ENCODE results near the gene CDH4.

- TF ChIP-seq, protein P1, sequence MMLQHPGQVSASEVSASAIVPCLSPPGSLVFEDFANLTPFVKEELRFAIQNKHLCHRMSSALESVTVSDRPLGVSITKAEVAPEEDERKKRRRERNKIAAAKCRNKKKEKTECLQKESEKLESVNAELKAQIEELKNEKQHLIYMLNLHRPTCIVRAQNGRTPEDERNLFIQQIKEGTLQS (CRISPR knock-in tag; IDR thresholded peaks at IDR 0.05), result no peak
- TF ChIP-seq NRL (CRISPR knock-in tag; IDR thresholded peaks at IDR 0.05; ENCODE audit: borderline replicate concordance) (no peak), POLR2A (IDR thresholded peaks at IDR 0.05; ENCODE audit: insufficient read depth in 1 of 2, low read depth in 2 of 2, low read length in 2 of 2) (no peak), ZNF263 (CRISPR knock-in tag; IDR thresholded peaks at IDR 0.05) (no peak), RNF219 (CRISPR knock-in tag; IDR thresholded peaks at IDR 0.05) (no peak), ESRRA (CRISPR knock-in tag; IDR thresholded peaks at IDR 0.05; ENCODE audit: low read depth) (no peak), PHB2 (IDR thresholded peaks at IDR 0.05; ENCODE audit: partially characterized antibody) (no peak), MYNN (CRISPR knock-in tag; IDR thresholded peaks at IDR 0.05; ENCODE audit: low read depth) (no peak)
Measured at GRCh38 chr20:61684136-61684535, 432.1 kb downstream of the CDH4 start.

Measured in HepG2 (cell line).